Adipocyte (in vitro differentiated cells): ENCODE data around the gene ZSCAN10.

Experiments
- DNase-seq: peaks from one replicate; pipeline ENCODE4 v3.0.0-alpha.2; 2015; ENCODE audit warnings: low read depth
- H3K27me3 ChIP-seq: replicated peaks from 2 replicates; pipeline ENCODE4 v1.7.0; 2013; ENCODE audit warnings: mild to moderate bottlenecking, low read length, moderate library complexity; ENCODE audit not compliant: control insufficient read depth, insufficient read depth
- H3K36me3 ChIP-seq: 2 replicates; pipeline ENCODE4 v1.7.0; 2013; ENCODE audit warnings: low read length, mild to moderate bottlenecking, moderate library complexity; ENCODE audit not compliant: control insufficient read depth, insufficient read depth, severe bottlenecking
- H3K4me1 ChIP-seq: 2 replicates; pipeline ENCODE4 v1.7.0; 2013; ENCODE audit warnings: mild to moderate bottlenecking, low read length, moderate library complexity; ENCODE audit not compliant: control insufficient read depth, insufficient read depth
- H3K4me3 ChIP-seq: 2 replicates; pipeline ENCODE4 v1.7.0; 2013; ENCODE audit warnings: mild to moderate bottlenecking, low read length, moderate library complexity
- H3K9ac ChIP-seq: 2 replicates; pipeline ENCODE4 v1.7.0; 2013; ENCODE audit warnings: mild to moderate bottlenecking, low read length, moderate library complexity
- H3K9me3 ChIP-seq: 2 replicates; pipeline ENCODE4 v1.7.0; 2013; ENCODE audit warnings: mild to moderate bottlenecking, low read length, moderate library complexity; ENCODE audit not compliant: control insufficient read depth

Gene ZSCAN10

DNA sequence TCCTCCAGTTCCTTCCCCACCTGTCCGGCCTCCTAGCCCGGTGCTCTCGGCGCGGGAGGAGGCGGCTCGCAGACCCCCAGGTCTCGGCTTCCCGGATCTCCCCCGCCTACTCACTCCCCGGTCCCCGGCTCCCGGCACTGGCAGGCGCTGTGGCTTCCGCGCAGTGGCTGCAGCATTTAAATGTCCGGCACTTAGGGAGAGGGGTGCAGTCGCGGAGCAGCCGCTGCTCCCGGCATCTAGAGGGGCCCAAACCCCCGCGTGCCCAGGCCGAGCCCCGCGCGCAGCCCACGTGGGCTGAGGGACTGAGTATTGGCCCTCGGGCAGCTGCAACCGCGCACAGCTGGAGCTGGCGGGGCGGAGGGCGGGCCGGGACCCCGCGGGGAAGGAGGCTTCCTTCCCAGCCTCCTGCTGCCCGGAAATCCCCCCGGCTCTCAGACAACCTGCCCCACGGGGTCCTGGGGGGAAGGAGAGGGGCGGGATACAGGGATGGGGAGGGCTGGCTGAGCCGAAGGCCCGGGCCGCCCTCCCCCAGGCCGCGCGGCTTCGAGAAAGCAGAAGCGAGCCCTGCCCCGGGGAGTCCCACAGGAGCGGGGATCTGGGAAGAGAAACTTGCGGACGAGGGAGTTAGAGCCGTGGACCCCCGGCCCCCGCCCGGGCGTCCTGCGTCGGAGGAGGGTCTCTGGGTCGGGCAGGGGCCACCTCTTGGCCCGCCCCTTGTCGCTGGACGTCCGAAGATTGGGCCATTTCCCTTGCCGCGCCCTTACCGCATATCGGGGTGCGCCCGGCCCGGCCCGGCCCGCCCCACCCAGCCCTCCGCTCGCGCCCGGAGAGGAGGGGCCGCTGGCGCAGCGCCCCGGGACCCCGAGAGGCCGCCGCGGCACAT lies 53.1 kb downstream of the ZSCAN10 start, which contains the start of gene MMP25:
Gene MMP25 (plus strand): TSS at position 804 of the 883 bp plus-strand sequence. CDS start 357 bp downstream, outside the sequence.
- no peaks in the 10 kb centered on the region for H3K9me3 ChIP-seq
- peaks cover 2% of the 10 kb centered on the region for H3K4me1 ChIP-seq
- peak within 1 kb of the TSS; percentile 56 for H3K4me3 ChIP-seq
- H3K27me3 ChIP-seq = peaks cover 52% of the 10 kb centered on the region
- H3K9ac ChIP-seq = no peak within 1 kb of the TSS
- peak; percentile 30 for DNase-seq
- H3K36me3 ChIP-seq = no peaks in the 10 kb centered on the region

DNA sequence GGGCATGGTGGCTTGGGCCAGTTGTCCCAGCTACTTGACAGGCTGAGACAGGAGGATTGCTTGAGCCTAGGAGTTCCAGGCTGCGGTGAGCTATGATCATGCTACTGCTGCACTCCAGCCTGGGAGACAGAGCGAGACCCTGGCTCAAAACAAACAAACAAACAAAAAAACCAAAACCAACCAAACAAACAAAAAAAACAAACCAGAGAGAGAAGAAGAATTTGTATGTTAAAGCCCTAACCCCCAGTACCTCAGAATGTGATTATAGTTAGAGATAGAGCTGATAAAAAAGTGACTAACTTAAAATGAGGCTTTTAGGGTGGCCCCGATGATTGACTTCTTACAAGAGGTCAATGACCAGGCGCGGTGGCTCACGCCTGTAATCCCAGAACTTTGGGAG lies 54.4 kb downstream of the ZSCAN10 start:
- Histone ChIP-seq H3K27me3 (peaks cover 44% of the 10 kb centered on the region), H3K4me3 (no peak overlapping the region), H3K4me1 (peaks cover 2% of the 10 kb centered on the region), H3K36me3 (no peaks in the 10 kb centered on the region), H3K9me3 (no peaks in the 10 kb centered on the region), H3K9ac (no peak overlapping the region)
- no peak for DNase-seq

DNA sequence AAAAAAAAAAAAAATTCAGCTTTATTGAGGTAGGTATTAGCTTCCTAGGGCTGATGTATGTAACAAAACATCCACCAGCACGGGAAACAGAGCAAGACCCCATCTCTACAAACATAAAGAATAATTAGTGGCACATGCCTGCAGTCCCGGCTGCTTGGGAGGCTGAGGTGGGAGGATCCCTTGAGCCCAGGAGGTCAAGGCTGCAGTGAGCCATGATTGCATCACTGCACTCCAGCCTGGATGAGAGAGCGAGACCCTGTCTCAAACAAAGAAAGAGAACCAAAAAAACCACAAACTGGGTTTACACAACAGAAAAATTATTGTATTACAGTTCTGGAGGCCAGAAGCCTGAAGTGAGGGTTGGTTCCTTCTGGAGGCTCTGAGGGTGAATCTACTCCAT lies 56.7 kb downstream of the ZSCAN10 start:
- DNase-seq = no peak
- H3K27me3 ChIP-seq = peaks cover 44% of the 10 kb centered on the region
- H3K9ac ChIP-seq = no peak overlapping the region
- H3K4me3 ChIP-seq = no peak overlapping the region
- no peaks in the 10 kb centered on the region for H3K9me3 ChIP-seq
- no peaks in the 10 kb centered on the region for H3K36me3 ChIP-seq
- peaks cover 2% of the 10 kb centered on the region for H3K4me1 ChIP-seq

DNA sequence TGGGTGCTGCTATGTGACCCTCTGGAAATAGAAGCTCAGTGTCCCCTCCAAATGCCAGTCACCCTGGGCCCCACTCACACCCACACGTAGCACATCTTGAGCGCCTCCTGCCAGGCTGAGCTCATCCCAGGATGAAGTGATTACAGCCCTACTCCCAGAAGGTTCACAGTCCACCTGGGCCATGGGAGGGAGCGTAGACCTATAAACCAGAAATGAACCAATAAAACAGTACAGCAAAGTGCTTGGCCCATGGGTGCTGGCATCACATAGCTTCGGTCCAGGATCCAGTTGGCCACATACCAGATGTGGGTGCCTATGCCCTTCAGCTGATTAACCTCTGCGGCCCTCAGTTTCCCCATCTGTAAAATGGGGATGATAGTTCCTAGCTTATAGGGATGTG lies 60.2 kb downstream of the ZSCAN10 start:
- Histone ChIP-seq H3K9ac (no peak overlapping the region), H3K4me3 (no peak overlapping the region), H3K4me1 (no peaks in the 10 kb centered on the region), H3K9me3 (no peaks in the 10 kb centered on the region), H3K27me3 (peaks cover 50% of the 10 kb centered on the region), H3K36me3 (no peaks in the 10 kb centered on the region)
- DNase-seq = no peak
